HG02870 (cell line): ENCODE results near the gene GDF7.
A peak's percentile ranks its signal among the peaks of the same experiment; 100 is the strongest.

Experiments
- ATAC-seq: cut with Tn5 transposase; IDR thresholded peaks from one replicate; pipeline ENCODE4 v1.9.1; 2021; ENCODE audit warnings: mild to moderate bottlenecking, moderate library complexity; ENCODE audit not compliant: unreplicated experiment

Gene GDF7

GRCh38 chr2:20627712-20628380, 39.1 kb upstream of the GDF7 start:
- no peak for ATAC-seq

- no peak for ATAC-seq
Measured at GRCh38 chr2:20629181-20629580, 37.8 kb upstream of the GDF7 start.

- ATAC-seq, result no peak
Measured at GRCh38 chr2:20629581-20630171, 37.3 kb upstream of the GDF7 start.

GRCh38 chr2:20630967-20631366, 36.0 kb upstream of the GDF7 start:
- no peak for ATAC-seq

- ATAC-seq, result no peak
Measured at GRCh38 chr2:20631617-20632307, 35.2 kb upstream of the GDF7 start.

- peak; percentile 43 for ATAC-seq
Measured at GRCh38 chr2:20632446-20632990, 34.4 kb upstream of the GDF7 start.

GRCh38 chr2:20633001-20633400, 33.9 kb upstream of the GDF7 start:
- ATAC-seq, result peak; percentile 31

- ATAC-seq, result no peak
Measured at GRCh38 chr2:20633794-20634506, 33.0 kb upstream of the GDF7 start.

- no peak for ATAC-seq
Measured at GRCh38 chr2:20634507-20635112, 32.3 kb upstream of the GDF7 start.

- no peak for ATAC-seq
Measured at GRCh38 chr2:20635113-20635510, 31.8 kb upstream of the GDF7 start.

GRCh38 chr2:20635675-20636584, 31.0 kb upstream of the GDF7 start:
- ATAC-seq, result peak; percentile 60

GRCh38 chr2:20637147-20637546, 29.8 kb upstream of the GDF7 start:
- ATAC-seq, result no peak

- ATAC-seq, result no peak
Measured at GRCh38 chr2:20638014-20638413, 28.9 kb upstream of the GDF7 start.

- no peak for ATAC-seq
Measured at GRCh38 chr2:20638646-20639430, 28.1 kb upstream of the GDF7 start.

- ATAC-seq, result no peak
Measured at GRCh38 chr2:20640411-20641122, 26.4 kb upstream of the GDF7 start.

- ATAC-seq, result no peak
Measured at GRCh38 chr2:20641123-20641985, 25.6 kb upstream of the GDF7 start.
